GM12874 (cell line): ENCODE measurements around the gene TNS1.

ENCODE experiments used
- CTCF ChIP-seq: IDR thresholded peaks from 2 replicates; pipeline ENCODE4 v1.5.1; 2011; ENCODE audit warnings: low read depth, mild to moderate bottlenecking, control low read depth, low read length, moderate library complexity; ENCODE audit not compliant: insufficient read depth

TNS1 gene

GRCh38 chr2:217895070-217895635 is 107.6 kb downstream of the TNS1 start:
- no peak for TF ChIP-seq CTCF

GRCh38 chr2:217893440-217893839 is 109.4 kb downstream of the TNS1 start:
- TF ChIP-seq CTCF = no peak

GRCh38 chr2:217892560-217892959 is 110.2 kb downstream of the TNS1 start:
- no peak for TF ChIP-seq CTCF

GRCh38 chr2:217890445-217890844 is 112.3 kb downstream of the TNS1 start:
- no peak for TF ChIP-seq CTCF

- no peak for TF ChIP-seq CTCF
Measured at GRCh38 chr2:217889656-217890055, 113.1 kb downstream of the TNS1 start.

GRCh38 chr2:217887841-217888701 is 114.7 kb downstream of the TNS1 start:
- TF ChIP-seq CTCF = no peak

- TF ChIP-seq CTCF = peak; percentile 74
Measured at GRCh38 chr2:217886720-217887309, 116.0 kb downstream of the TNS1 start.
